PC-3 (cell line): Measurements from ENCODE around the gene FAT2. TPM values are rescaled to one million over a fixed set of nuclear protein-coding genes. Genes with fewer than 3 reads are reported as not detected.

ENCODE experiments used
- ATAC-seq: fragments of 200-7000 bp; cut with Tn5 transposase; 2 replicates; pipeline ENCODE4 v1.9.1; 2020; ENCODE audit warnings: mild to moderate bottlenecking, moderate library complexity
- BruUV-seq: library from RNA; stranded (reverse); fragments of 400-500 nt; replicated peaks from 2 replicates; lab custom pipeline; 2021; lab: Mats Ljungman, UMichigan
- CTCF ChIA-PET: fragments of 300-600 bp; sonication (Branson Sonifier 250); formaldehyde crosslinking; loops from one replicate; lab custom pipeline; 2022; ENCODE audit warnings: antibody characterized with exemption; lab: Charles Lee
- POLR2A ChIA-PET: fragments of 300-600 bp; sonication (Branson Sonifier 250); formaldehyde crosslinking; loops from one replicate; lab custom pipeline; 2022; ENCODE audit warnings: antibody characterized with exemption; ENCODE audit not compliant: unreplicated experiment; lab: Charles Lee
- DNase-seq: peaks from one replicate; pipeline ENCODE4 v3.0.0-alpha.2; 2015
- H2AFZ ChIP-seq: fragments of 300-600 bp; sonication (generic); 2 replicates; pipeline ENCODE4 v1.6.0; 2016; ENCODE audit warnings: antibody characterized with exemption, low read length
- H3F3A ChIP-seq: fragments of 300-600 bp; sonication (generic); one replicate; pipeline ENCODE4 v1.6.0; 2017; ENCODE audit warnings: antibody characterized with exemption, low read length, control low read depth, mild to moderate bottlenecking; ENCODE audit not compliant: unreplicated experiment
- H3K27ac ChIP-seq: fragments of 300-600 bp; sonication (generic); 2 replicates; pipeline ENCODE4 v1.5.1; 2016; ENCODE audit warnings: mild to moderate bottlenecking, low read length
- H3K27me3 ChIP-seq: fragments of 300-600 bp; sonication (generic); 2 replicates; pipeline ENCODE4 v1.6.1; 2016; ENCODE audit warnings: low read length, mixed read lengths
- H3K36me3 ChIP-seq: fragments of 300-600 bp; sonication (generic); 2 replicates; pipeline ENCODE4 v1.6.1; 2016; ENCODE audit warnings: low read depth, mixed run types, low read length, mixed read lengths
- H3K4me1 ChIP-seq: fragments of 300-600 bp; sonication (generic); 2 replicates; pipeline ENCODE4 v1.5.1; 2016; ENCODE audit warnings: low read length; ENCODE audit not compliant: insufficient read depth
- H3K4me2 ChIP-seq: fragments of 300-600 bp; sonication (generic); 2 replicates; pipeline ENCODE4 v1.6.0; 2016; ENCODE audit warnings: low read length
- H3K4me3 ChIP-seq: fragments of 300-600 bp; sonication (generic); 2 replicates; pipeline ENCODE4 v1.5.1; 2016; ENCODE audit warnings: mild to moderate bottlenecking, low read length, mixed read lengths
- H3K79me2 ChIP-seq: fragments of 300-600 bp; sonication (generic); 2 replicates; pipeline ENCODE4 v1.6.1; 2017; ENCODE audit warnings: low read length, mixed read lengths
- H3K9ac ChIP-seq: fragments of 300-600 bp; sonication (generic); 2 replicates; pipeline ENCODE4 v1.6.0; 2016; ENCODE audit warnings: mild to moderate bottlenecking, low read length
- H3K9me2 ChIP-seq: fragments of 300-600 bp; sonication (generic); replicated peaks from 2 replicates; pipeline ENCODE4 v1.6.1; 2016; ENCODE audit warnings: mixed run types, low read length, mixed read lengths
- H3K9me3 ChIP-seq: fragments of 300-600 bp; sonication (generic); 2 replicates; pipeline ENCODE4 v1.6.1; 2016; ENCODE audit warnings: low read length, mixed read lengths
- H4K20me1 ChIP-seq: fragments of 300-600 bp; sonication (generic); 2 replicates; pipeline ENCODE4 v1.6.1; 2016; ENCODE audit warnings: low read length, mixed read lengths
- CTCF ChIP-seq: fragments of 300-600 bp; sonication (generic); conservative IDR thresholded peaks from 2 replicates; pipeline ENCODE4 v1.5.1; 2017; ENCODE audit warnings: antibody characterized with exemption, low read depth, mild to moderate bottlenecking, low read length
- EZH2 ChIP-seq: fragments of 300-600 bp; sonication (generic); IDR thresholded peaks from one replicate; pipeline ENCODE4 v1.6.1; 2017; ENCODE audit warnings: antibody characterized with exemption, mild to moderate bottlenecking, low read length; ENCODE audit not compliant: unreplicated experiment
- EZH2phosphoT487 ChIP-seq: fragments of 300-600 bp; sonication (generic); IDR thresholded peaks from 2 replicates; pipeline ENCODE4 v1.6.1; 2018; ENCODE audit warnings: mild to moderate bottlenecking, antibody characterized with exemption, low read length, borderline replicate concordance
- intact Hi-C: fragments of 100-400 bp; cut with micrococcal nuclease; formaldehyde crosslinking; loops from 2 replicates; pipeline ENCODE4 v1.9.0; 2023
- total RNA-seq: library from RNA; depleted of rRNA; stranded (reverse); fragments of >200 nt; gene quantifications from 2 replicates; pipeline ENCODE4 v1.2.3, GENCODE V29; 2014

Gene FAT2
- total RNA-seq, 1 experiment from 2014 or later, result not detected

- DNase-seq (no peak), ATAC-seq (no peak)
- Histone ChIP-seq H3K27me3 (peaks cover 19% of the 10 kb centered on the region), H3K9me2 (no peaks in the 10 kb centered on the region), H3K27ac (no peak overlapping the region), H3K4me2 (no peak overlapping the region), H3K9me3 (no peaks in the 10 kb centered on the region), H3F3A (no peaks in the 10 kb centered on the region), H3K4me1 (peaks cover 4% of the 10 kb centered on the region), H4K20me1 (no peaks in the 10 kb centered on the region), H3K9ac (no peak overlapping the region), H3K79me2 (no peaks in the 10 kb centered on the region), H2AFZ (no peak overlapping the region), H3K4me3 (no peak overlapping the region), H3K36me3 (no peaks in the 10 kb centered on the region)
- intact Hi-C loops, result no loop called here
- POLR2A ChIA-PET, result no interaction called here
- BruUV-seq, result no TSS peak
- CTCF ChIA-PET, result no interaction called here
- TF ChIP-seq EZH2 (no peak), EZH2phosphoT487 (no peak), CTCF (no peak)
Measured at GRCh38 chr5:151608522-151608921, 17.4 kb upstream of the FAT2 start.

- Histone ChIP-seq H3K4me3 (no peak overlapping the region), H3K27ac (no peak overlapping the region), H3K9me3 (no peaks in the 10 kb centered on the region), H3K4me1 (no peaks in the 10 kb centered on the region), H3F3A (no peaks in the 10 kb centered on the region), H3K9ac (no peak overlapping the region), H4K20me1 (no peaks in the 10 kb centered on the region), H3K36me3 (no peaks in the 10 kb centered on the region), H3K27me3 (peaks cover 19% of the 10 kb centered on the region), H3K4me2 (no peak overlapping the region), H3K9me2 (no peaks in the 10 kb centered on the region), H2AFZ (no peak overlapping the region), H3K79me2 (no peaks in the 10 kb centered on the region)
- ChIA-PET POLR2A (no interaction called here), CTCF (no interaction called here)
- ATAC-seq, result no peak
- DNase-seq, result no peak
- TF ChIP-seq EZH2 (no peak), EZH2phosphoT487 (no peak), CTCF (no peak)
- BruUV-seq, result no TSS peak
- intact Hi-C loops, result no loop called here
Measured at GRCh38 chr5:151607304-151607703, 16.2 kb upstream of the FAT2 start.

DNA sequence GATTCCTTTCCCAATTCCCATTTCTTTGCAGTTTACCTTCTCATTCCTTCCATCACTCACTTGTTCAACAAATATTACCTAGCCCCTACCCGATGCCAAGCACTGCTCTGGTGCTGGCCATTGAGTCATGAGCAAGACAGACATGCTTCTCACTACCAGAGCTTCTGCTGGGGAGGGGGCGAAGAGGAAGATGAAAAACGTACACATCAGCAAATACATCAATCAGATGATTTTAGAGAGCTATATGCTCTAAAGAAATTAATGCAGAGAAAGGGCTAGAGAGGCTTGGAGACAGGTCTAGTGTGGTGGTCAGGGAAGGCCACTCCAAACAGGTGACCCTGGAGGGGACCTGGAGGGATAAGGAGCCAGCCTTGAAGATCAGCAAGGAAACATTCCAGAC, 14.4 kb upstream of the FAT2 start:
- Histone ChIP-seq H3K9me3 (no peaks in the 10 kb centered on the region), H4K20me1 (no peaks in the 10 kb centered on the region), H3K36me3 (no peaks in the 10 kb centered on the region), H3F3A (no peaks in the 10 kb centered on the region), H3K4me3 (no peak overlapping the region), H3K9me2 (no peaks in the 10 kb centered on the region), H3K9ac (no peak overlapping the region), H3K4me1 (no peaks in the 10 kb centered on the region), H3K27ac (no peak overlapping the region), H3K27me3 (peaks cover 19% of the 10 kb centered on the region), H3K4me2 (no peak overlapping the region), H2AFZ (no peak overlapping the region), H3K79me2 (no peaks in the 10 kb centered on the region)
- ChIA-PET POLR2A (no interaction called here), CTCF (no interaction called here)
- BruUV-seq, result no TSS peak
- TF ChIP-seq CTCF, result no peak
- no peak for TF ChIP-seq EZH2phosphoT487
- TF ChIP-seq EZH2, result no peak
- intact Hi-C loops, result no loop called here
- ATAC-seq (no peak), DNase-seq (no peak)
